Nucleus accumbens (tissue), 56 donors: Measurements from ENCODE around the gene TGIF1.

Source experiments
- DNase-seq, 56 donors: peaks; one replicate each; lab custom pipeline; 2025; lab: John Stamatoyannopoulos, UW

The TGIF1 gene

DNA sequence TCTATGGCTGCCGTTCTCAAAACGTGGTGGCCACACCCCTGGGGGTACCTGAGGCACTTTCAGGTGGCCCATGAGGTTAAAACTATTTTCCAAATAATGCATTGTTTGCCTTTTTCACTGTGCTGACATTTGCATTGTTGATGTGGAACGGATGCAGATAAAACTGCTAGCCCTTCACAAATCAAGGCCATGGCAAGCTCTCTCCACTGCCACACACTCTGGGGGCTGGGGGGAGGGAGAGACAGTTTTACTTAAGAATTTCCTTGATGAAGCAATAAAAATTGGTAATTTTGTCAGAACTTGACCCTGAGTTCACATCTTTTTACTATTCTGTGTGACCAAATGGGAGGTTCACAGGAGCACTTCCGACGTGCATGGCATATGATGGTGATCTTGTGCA is 22.0 kb upstream of the TGIF1 start:
- DNase-seq: no peak

DNA sequence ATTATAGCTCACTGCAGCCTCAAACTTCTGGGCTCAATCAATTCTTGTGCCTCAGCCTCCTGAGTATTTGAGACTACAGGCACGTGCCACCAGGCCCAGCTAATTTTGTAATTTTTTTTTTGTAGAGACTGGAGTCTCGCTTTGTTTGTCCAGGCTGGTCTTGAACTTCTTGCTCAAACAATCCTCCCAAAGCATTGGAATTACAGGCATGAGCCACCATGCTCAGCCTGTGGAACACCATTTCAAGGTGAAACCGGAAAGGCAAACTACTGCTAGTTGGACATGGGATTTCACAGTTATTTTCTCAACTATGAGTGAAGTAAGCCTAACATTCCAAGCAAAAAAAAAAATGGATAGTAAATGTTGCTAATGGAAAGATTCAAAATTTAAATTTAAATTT is 20.9 kb upstream of the TGIF1 start:
- DNase-seq: no peak

DNA sequence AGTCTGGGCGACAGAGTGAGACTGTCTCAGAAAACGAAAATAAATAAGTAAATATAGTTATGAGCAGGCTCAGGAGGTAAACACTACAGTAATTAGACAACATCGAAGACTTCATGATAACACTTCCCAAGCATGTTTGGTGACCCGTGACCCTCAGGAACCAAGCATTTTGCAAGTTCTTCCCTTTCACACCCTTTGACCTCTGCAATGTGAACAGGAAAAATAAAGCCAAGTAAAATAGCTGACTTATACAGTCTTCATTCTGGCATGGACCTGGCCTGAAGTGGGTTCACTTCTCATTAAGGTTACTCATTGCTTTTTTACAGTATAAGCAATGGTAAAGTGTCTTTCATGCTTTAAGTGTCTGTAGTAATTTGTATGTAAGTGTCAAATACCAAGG is 15.3 kb upstream of the TGIF1 start:
- no peak for DNase-seq

DNA sequence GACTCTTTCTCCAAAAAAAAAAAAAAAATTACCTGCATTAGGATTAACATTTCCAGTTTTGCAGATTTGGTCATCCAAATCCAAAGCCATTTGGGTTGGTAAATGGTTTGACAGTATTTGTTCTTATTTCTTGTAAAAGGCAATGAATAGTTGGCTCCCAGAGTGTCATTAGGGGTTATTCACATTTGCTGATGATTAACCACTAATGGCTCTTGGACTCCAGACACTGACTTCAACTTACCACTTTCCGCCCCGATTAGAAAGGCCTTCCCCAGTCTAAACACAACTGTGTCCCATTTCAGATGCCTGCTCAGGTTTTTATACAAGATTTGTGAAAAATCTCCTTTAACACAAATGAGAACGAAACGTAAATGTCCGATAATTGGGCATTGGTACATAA is 9.6 kb upstream of the TGIF1 start:
- no peak for DNase-seq

DNA sequence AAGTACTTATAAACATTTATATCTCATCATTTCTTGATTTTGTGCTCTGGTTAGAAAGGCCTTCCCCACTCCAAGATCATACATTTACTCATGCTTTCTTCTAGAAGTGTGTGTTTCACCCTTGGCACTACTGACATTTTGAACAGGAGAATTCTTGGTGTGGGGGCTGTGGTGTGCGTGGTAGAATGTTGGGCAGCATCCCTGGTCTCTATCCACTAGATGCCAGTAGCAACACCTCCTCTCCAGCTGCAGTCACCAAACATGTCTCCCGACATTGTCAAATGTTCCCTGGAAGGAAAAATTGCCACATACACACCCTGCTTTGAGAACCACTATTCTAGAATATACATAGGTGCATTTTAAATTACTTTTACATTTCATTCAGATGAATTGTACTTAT is 8.7 kb upstream of the TGIF1 start:
- peak in 17 of 56 donors; percentile 9 to 41 (median 15) for DNase-seq

DNA sequence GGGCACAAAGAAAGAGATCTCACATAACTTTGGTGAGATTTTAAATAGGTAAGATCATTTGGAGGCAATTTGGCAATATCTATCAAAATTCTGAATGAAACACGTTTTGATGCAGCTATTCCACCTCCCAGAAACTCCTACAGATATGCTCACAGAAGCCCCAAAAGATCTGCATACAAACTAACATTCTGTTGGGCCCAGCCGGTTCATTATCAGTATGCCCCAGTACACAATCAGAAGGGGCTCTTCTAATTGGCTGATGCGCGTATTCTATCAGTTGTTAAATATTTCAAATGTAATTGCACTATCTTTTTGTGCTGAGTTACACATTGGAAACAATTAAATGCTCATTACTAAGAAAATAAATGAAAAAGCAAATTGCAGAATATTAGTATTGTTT is 7.1 kb upstream of the TGIF1 start:
- DNase-seq: no peak

DNA sequence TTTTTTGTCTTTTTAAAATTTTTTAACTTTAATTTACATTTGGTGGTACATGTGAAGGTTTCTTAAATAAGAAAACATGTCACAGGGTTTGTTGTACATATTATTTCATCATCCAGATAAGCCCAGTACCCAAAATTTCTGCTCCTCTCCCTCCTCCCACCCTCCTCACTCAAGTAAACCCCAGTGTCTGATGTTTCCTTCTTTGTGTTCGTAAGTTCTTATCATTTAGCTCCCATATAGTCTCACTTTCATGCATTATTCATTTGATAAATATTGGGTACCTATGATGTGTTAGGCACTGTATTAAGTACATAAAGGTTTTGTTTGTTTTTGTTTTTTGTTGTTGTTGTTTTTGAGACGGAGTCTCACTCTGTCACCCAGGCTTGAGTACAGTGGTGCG is 5.7 kb upstream of the TGIF1 start:
- no peak for DNase-seq

DNA sequence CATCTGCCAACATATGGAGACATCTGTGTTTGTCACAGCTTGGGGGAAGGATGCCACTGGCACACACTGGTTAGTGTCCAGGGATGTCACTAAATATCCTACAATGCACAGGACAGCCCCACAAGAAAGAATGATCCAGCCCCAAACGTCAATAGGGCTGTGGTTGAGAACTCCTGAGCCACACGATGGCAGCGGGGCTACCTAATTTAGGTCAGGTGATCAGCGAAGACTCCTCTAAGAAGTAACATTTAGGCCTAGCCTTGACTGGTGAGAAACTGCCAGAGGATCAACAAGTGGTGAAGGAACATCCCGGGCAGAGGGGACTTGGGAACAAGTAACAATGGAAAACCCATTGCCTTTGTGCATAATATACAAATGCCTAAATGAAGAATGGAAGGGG is 5.0 kb upstream of the TGIF1 start:
- DNase-seq: no peak

DNA sequence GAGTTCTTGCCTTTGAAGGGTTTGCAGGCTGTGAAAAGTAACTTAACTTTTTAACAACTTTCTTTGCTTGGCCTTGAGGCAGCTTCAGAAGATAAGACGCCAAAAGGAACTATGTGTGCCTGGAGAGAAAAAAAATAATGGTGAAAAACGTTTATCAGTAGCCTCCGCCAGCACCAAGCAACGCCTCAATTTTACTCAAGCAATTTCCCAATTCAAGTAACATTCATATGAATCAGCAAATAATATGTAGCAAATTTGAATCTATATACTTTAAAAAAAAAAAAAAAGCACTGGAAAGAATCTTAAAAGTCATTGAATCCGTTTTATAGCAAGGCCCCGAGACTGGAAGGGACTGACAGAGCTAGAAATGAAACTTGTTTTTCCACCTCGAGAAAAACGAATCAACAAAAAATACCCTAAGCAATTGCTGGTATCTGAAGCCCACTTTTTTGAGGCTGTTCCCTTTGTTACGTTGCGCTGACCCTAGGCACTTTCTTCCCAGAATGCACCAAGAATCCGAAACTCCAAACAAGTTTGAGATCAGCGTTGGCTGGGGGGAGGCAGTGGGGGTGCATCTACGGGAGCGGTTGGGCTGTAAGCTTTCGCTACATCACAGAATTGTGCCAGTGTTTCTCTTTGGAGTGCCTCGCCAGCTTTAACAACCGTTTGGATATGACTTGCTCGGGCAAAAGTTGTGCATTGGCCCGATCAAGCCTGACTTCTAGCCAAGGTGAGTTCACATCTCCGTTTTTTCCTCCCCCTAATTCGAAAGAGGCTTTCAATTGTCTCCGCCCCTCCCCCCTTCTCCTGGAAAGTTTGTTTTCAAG is 2.7 kb upstream of the TGIF1 start:
- DNase-seq: peak in 22 of 56 donors; percentile 38 to 82 (median 59)

DNA sequence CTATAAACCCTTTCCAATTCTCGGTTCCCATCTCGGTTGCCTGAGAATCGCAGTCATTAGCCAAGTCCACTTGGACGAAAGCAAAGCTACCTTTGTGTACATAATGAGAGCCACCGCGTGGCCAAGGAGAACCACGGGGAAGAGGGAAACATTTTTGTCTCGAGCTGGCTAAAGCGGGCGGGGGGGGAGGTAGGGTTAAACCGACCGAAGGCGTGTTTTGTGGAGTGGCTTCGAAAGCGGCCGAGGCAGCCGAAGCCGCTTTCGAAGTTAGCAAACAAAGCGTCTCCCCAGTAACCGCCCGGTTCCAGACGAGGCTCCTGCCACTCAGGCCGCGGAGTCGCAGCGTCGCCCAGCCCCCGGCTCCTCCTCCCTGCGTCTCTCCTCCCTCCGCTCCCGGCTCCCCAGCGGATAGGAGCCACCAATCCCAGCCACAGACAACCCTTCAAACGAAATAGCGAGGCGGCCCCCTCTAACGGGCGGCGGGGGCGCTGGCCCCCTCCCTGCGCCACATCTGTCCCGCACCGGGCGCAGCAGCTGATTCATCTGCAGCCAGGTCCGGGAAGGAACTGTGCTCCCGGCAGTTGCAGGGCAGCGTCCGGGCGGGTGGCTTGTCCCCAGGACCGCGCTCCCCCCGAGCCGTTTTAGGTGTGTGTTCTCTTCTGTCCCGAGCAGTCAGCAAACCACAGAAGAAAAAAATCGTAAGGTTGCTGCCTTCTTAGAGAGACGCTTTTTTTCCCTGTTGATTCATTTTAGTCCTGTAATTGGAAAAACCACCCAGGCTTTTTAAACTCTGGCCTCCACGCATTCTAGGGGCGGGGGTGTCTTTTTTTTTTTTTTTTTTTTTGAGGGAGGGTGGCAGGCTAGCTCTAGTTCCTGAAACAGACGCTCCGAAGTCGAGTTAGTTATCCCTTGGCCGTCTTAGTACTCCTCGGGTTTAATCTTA is 1.8 kb upstream of the TGIF1 start:
- DNase-seq: peak; percentile 50 to 94 (median 88)

DNA sequence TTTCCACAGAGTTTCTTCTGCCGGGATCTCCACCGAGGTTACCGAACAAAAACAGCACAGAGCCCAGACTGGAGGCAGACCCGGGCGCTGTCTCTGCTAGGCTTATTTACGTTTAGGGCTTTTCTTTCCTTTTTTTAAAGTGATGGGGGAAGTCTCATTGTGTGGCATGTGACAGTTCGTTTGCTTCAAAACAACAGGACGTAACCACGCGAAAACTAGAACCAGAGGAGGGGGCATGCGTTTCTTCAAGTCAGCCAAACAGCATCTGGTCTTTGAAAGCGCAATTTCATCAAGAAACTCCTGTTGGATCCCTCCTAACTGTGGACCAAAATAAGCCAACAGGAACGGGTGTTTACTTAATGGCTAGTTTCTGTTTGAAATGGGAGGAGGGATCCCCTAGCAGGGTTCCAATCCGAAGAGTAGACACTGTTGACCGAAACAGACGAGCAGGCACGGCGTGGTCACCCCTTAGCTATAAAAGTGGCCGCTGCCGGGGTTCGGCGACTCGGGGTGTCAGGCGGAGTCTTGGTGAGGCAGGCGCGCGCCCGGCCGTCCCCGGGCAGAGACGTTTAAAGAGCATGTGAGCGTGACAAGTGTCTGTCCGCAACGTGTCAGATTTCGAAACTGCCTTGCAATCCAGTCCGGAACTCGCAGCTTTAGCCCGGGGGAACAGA is 997 bp upstream of the TGIF1 start:
- peak in 45 of 56 donors; percentile 18 to 85 (median 66) for DNase-seq

DNA sequence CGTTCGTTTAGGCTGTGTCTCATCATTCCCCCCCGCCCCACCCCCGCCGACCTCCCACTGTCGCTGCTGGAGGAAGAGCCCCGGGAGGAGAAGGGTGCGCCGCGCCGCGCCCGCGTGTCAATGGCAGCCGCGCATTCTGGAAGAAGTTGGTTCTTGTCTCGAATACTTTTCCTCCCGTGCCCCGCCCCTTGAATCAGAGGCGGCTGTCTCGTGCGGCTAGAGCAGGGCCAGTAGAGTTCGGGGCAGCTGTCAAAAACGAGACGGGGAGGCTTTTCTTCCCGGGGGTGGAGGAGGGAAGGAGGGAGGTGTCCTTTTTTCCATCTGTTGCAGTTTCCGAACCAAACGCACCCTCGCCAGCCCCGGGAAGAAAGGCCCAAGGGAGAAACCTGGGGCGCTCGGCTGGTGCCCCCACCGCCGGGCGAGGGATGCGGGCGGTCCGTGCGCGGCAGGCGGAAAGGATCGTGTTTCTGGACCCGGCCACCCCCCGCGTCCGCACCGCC is 410 bp upstream of the TGIF1 start:
- DNase-seq: peak in 19 of 56 donors; percentile 20 to 84 (median 63)

DNA sequence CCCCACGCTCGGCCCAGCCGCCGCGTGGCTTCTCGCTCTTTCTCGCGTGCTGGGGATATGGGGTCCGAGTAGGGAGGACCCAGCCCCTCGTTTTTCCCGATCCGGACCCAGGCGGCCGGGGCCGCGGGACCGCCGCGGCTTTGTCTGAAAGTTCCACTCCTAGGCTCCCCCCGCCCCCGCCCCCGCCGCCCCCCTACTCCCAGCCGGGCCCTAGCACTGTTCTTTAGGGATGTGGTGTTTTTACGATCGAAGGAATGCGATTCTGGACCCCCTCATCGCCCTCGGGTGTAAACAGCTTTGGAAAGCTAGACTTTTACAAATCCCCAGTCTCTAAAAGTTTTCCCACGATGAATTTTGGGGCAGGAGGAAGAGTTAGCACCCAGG is 819 bp downstream of the TGIF1 start:
- DNase-seq: peak in 3 of 56 donors; percentile 60 to 74 (median 62)

DNA sequence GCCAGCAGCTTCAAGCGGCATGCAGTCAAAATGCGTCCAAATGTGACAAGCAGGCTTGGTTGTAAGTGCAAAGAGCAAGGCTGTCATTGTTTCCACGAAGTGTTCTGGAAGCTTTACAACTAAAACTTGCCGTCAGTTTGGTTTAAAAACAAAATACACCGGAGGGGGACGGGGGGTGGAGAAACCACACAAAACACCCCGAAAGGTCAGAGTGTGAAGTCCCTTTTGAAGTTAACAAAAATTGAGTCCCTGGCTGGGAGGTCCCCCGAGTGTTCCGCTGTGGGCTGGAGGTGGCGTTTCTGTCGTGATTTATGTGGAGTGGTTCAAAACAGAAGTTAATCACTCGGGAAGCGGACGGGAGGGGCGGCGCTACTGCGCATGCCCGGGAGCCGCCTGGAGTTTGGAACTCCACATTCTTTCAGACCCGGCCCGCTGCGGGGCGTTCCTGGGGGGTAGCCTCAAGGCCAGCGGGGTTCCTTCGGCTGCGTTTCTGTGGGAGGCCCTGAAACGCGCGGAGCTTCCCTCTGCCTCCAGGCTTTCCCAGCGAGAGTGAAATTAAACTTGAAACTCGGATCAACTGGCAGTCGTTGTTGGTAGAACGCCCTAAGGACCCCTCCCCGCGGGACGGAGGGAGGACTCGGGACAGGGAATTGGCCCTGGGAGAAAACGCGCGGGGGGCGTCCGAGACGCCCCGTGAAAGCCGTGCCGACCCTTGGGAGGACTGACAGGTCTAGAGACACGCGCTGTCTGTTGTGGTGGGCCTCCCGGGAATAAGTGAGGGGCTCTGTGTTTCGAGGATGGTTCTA is 1.4 kb downstream of the TGIF1 start:
- peak in 55 of 56 donors; percentile 17 to 93 (median 79) for DNase-seq

DNA sequence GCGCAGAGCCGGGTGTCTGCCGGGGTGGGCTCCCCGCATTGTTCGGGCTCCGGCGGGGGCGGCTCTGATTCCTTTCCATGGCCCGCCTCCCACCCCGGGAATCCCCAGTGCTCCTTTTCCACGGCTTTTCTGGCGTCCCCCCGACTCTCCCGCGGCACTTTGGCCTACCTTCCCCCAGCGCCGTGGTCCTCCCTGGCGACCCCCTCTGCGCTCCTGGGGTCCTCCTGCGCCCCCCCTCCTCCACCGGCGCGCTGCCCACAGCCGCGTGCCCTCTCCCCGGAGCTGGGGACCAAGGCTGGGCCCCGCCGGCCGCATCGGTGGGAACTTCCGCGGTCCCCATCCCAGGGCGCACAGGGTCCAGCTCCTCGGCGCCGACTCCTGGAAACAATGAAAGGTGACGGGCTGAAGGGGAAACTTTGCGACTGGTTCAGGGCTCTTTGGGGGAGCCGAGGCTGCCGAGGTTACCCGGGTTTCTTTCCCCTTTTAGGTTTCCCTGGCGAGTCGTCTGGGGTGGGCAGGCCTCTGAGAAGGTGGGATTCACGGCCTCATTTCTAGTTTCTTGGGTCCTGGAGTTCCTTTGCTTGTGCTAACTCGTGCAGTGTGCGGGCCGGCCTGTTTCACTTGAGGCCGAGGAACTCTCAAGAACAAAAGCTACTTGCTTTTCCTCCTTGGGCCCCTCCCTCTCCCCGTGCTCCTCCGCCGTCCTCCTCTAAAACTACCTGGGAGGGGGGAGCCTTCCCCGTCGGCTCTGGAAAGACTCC is 2.2 kb downstream of the TGIF1 start:
- DNase-seq: peak in 28 of 56 donors; percentile 16 to 72 (median 41)

DNA sequence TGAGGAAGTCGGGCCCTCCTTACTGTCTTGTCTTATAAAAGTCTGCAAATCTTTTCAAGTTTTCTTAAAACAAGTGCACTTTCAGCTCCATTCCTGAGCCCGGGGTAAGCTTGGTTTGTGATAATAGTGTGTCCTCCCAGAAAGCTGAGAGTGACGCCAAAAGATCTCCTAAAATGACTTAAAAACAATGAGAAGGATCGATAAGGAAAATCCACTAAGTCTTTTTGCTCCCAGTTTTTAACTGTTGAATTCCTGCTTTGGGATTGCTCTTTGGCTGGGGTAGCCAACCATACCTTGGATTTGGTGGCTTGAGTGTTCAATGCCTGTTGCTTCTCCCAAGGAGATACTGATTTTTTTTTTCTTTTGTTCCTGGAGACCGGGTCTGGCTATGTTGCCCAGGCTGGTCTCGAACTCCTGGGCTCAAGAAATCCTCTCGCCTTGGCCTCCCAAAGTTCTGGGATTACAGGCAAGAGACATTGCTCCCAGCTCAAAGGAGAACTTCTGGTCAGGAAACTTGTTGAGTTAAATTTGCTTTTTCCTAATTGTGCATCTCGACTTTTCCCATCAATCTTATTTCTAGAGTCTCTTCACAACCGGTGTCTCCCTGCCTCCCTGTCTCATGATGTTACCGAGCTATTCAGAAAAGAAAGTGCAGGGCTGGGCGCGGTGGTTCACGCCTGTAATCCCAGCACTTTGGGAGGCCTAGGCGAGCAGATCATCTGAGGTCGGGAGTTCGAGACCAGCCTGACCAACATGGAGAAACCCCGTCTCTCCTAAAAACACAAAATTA is 3.0 kb downstream of the TGIF1 start:
- peak in 1 of 56 donors; percentile 28 for DNase-seq

DNA sequence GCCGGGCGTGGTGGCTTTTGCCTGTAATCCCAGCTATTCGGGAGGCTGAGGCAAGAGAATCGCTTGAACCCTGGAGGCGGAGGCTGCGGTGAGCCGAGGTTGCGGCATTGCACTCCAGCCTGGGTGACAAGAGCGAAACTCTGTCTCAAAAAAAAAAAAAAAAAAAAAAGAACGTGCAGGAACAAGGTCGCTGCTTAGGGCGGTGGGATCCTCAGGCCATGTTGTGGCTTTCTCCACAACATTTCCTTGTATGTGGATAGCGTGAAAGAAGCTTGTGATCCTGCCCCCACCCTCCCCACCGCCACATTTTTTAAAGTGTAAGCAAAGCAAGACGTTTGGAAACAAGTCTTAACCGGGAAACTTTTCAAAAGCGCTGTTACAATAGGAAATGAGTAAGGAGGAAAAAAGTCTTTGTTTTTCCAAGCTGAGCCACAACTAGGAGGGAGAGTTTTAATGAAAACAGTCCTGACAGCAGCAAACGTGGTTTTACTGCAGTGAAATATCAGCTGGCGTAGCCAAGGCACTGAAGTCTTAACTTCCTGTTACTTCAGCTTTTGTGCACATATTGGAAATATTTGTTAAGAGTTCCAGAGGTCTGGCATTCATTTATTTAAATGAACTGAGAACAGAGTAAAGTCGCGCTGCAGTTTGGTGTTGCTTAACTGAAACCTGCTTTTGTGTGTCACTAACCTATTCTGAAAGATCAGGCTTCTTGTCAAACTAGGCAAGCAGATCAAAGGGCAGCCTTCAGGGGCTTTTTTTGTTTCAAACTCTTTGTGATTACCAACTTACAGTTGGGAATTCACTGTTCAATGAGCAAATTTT is 3.8 kb downstream of the TGIF1 start:
- DNase-seq: peak in 6 of 56 donors; percentile 3 to 28 (median 16)
